ENCODE results near the gene OR4K1.
"Not testable (repeated sequence)": the region's sequence is repeated elsewhere in the genome, so short reads cannot be mapped to it uniquely, and the experiment has no call there.

OR4K1 gene

GRCh38 chr14:19917955-19918518 lies 12.7 kb upstream of the OR4K1 start:
- H3K27ac ChIP-seq (ENCODE audit: insufficient read depth in 1 of 2, low read depth in 1 of 2, low read length in 2 of 2, poor library complexity in 1 of 2, severe bottlenecking in 2 of 2): no peak overlapping the region
- POLR2A ChIA-PET: no interaction called here
- DNase-seq: no peak
- CTCF ChIA-PET: no interaction called here
- WGBS (ENCODE audit: insufficient coverage): no CpG with 5 or more reads among the region's 1 CpG
- H3K4me1 ChIP-seq (ENCODE audit: control extremely low read depth in 1 of 4, control insufficient read depth in 4 of 4, insufficient read depth in 4 of 4, low read length in 3 of 4): no peaks in the 10 kb centered on the region
- no peaks in the 10 kb centered on the region for H3K9me3 ChIP-seq (ENCODE audit: control extremely low read depth in 1 of 5, control insufficient read depth in 4 of 5, insufficient read depth in 2 of 5, low read depth in 1 of 5, low read length in 4 of 5)
- no peaks in the 10 kb centered on the region for H3K27me3 ChIP-seq (replicated peaks in 2 of 5; ENCODE audit: control insufficient read depth in 4 of 5, insufficient read depth in 5 of 5, low read length in 4 of 5)
- no peaks in the 10 kb centered on the region for H3K36me3 ChIP-seq (ENCODE audit: control insufficient read depth in 4 of 4, insufficient read depth in 4 of 4, low read length in 3 of 4)
- H3K4me3 ChIP-seq (ENCODE audit: control insufficient read depth in 1 of 7, extremely low read depth in 1 of 7, insufficient read depth in 4 of 7, low read depth in 2 of 7, low read length in 6 of 7): no peak overlapping the region

- 60% methylated on average over 1 of the region's 4 CpGs for WGBS (ENCODE audit: insufficient coverage)
- no peaks in the 10 kb centered on the region for H3K9me3 ChIP-seq (ENCODE audit: control extremely low read depth in 1 of 5, control insufficient read depth in 4 of 5, insufficient read depth in 2 of 5, low read depth in 1 of 5, low read length in 4 of 5)
- no peak for DNase-seq
- CTCF ChIA-PET: no interaction called here
- H3K4me3 ChIP-seq (ENCODE audit: control insufficient read depth in 1 of 7, extremely low read depth in 1 of 7, insufficient read depth in 4 of 7, low read depth in 2 of 7, low read length in 6 of 7): no peak overlapping the region
- no peaks in the 10 kb centered on the region for H3K36me3 ChIP-seq (ENCODE audit: control insufficient read depth in 4 of 4, insufficient read depth in 4 of 4, low read length in 3 of 4)
- no peak overlapping the region for H3K27ac ChIP-seq (ENCODE audit: insufficient read depth in 1 of 2, low read depth in 1 of 2, low read length in 2 of 2, poor library complexity in 1 of 2, severe bottlenecking in 2 of 2)
- no peaks in the 10 kb centered on the region for H3K4me1 ChIP-seq (ENCODE audit: control extremely low read depth in 1 of 4, control insufficient read depth in 4 of 4, insufficient read depth in 4 of 4, low read length in 3 of 4)
- POLR2A ChIA-PET: no interaction called here
- no peaks in the 10 kb centered on the region for H3K27me3 ChIP-seq (replicated peaks in 2 of 5; ENCODE audit: control insufficient read depth in 4 of 5, insufficient read depth in 5 of 5, low read length in 4 of 5)
Observed at GRCh38 chr14:19918553-19919264, 12.0 kb upstream of the OR4K1 start.

DNA sequence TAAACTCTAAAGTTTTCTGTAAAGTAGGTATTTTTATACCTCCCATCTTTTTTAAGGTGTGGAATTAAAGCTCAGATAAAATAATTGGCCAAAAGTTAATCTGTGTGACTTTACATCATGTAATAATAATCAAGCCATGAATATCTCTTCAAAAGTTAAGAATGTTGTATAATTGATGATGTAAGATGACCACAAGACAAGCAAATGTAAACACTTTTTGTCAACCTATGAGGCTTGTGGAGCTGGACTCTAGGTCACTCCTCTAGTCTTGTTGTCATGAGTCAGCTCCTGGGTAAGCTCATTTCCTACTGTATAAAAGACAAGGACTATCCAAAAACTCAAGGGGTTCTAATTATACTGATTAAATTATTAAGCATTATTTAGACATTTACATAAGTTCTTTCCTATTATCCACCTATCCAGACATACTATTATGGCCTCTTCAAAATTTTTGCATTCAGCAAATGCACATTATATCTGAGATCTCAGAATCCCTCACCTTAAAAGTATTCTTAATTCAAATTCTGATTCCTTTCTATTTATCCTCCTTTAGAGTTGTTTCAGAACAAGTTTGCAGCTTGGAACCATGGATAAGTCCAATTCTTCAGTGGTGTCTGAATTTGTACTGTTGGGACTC lies 10.6 kb upstream of the OR4K1 start, which contains the start of gene OR4K5:
Gene OR4K5, plus strand, starts transcription at position 587 of the 637 bp plus-strand sequence. Its CDS starts 0 bp downstream, at position 587.
- DNase-seq: no peak
- POLR2A ChIA-PET: no interaction called here
- Histone ChIP-seq H3K27me3 (replicated peaks in 2 of 5; ENCODE audit: control insufficient read depth in 4 of 5, insufficient read depth in 5 of 5, low read length in 4 of 5) (no peaks in the 10 kb centered on the region), H3K36me3 (ENCODE audit: control insufficient read depth in 4 of 4, insufficient read depth in 4 of 4, low read length in 3 of 4) (no peaks in the 10 kb centered on the region), H3K9me3 (ENCODE audit: control extremely low read depth in 1 of 5, control insufficient read depth in 4 of 5, insufficient read depth in 2 of 5, low read depth in 1 of 5, low read length in 4 of 5) (no peaks in the 10 kb centered on the region), H3K4me3 (ENCODE audit: control insufficient read depth in 1 of 7, extremely low read depth in 1 of 7, insufficient read depth in 4 of 7, low read depth in 2 of 7, low read length in 6 of 7) (no peak within 1 kb of the TSS), H3K27ac (ENCODE audit: insufficient read depth in 1 of 2, low read depth in 1 of 2, low read length in 2 of 2, poor library complexity in 1 of 2, severe bottlenecking in 2 of 2) (no peak within 1 kb of the TSS), H3K4me1 (ENCODE audit: control extremely low read depth in 1 of 4, control insufficient read depth in 4 of 4, insufficient read depth in 4 of 4, low read length in 3 of 4) (no peaks in the 10 kb centered on the region)
- CTCF ChIA-PET: no interaction called here

DNA sequence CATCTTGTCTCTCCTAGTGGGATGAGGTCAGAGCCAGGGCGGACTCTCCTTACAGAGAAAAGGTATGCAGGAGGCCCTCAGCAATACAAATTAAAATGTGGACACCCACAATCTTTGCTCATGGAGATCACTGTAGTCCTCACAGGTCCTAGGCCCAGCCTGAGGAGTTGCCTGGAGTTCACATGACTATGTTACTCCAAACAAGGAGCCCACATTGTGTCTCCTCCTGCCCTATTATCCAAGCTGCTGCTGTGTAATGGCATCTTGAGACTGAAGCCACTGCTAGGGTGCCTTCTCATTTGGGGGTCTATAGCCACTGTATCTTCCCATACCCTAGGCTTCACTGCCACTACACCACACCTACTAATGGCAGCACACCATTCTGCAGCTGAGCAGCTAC lies 11.0 kb downstream of the OR4K1 start:
- no peaks in the 10 kb centered on the region for H3K4me1 ChIP-seq (ENCODE audit: control extremely low read depth in 1 of 4, control insufficient read depth in 4 of 4, insufficient read depth in 4 of 4, low read length in 3 of 4)
- DNase-seq: no peak
- 80% methylated on average over 1 of the region's 1 CpG for WGBS (ENCODE audit: insufficient coverage)
- peaks cover 0 to 7% (median 0%) of the 10 kb centered on the region in 5 experiments for H3K9me3 ChIP-seq (ENCODE audit: control extremely low read depth in 1 of 5, control insufficient read depth in 4 of 5, insufficient read depth in 2 of 5, low read depth in 1 of 5, low read length in 4 of 5)
- ChIA-PET CTCF (no interaction called here), POLR2A (no interaction called here)
- no peaks in the 10 kb centered on the region for H3K27me3 ChIP-seq (replicated peaks in 2 of 5; ENCODE audit: control insufficient read depth in 4 of 5, insufficient read depth in 5 of 5, low read length in 4 of 5)
- no peak overlapping the region for H3K27ac ChIP-seq (ENCODE audit: insufficient read depth in 1 of 2, low read depth in 1 of 2, low read length in 2 of 2, poor library complexity in 1 of 2, severe bottlenecking in 2 of 2)
- H3K4me3 ChIP-seq (ENCODE audit: control insufficient read depth in 1 of 7, extremely low read depth in 1 of 7, insufficient read depth in 4 of 7, low read depth in 2 of 7, low read length in 6 of 7): no peak overlapping the region
- no peaks in the 10 kb centered on the region for H3K36me3 ChIP-seq (ENCODE audit: control insufficient read depth in 4 of 4, insufficient read depth in 4 of 4, low read length in 3 of 4)

DNA sequence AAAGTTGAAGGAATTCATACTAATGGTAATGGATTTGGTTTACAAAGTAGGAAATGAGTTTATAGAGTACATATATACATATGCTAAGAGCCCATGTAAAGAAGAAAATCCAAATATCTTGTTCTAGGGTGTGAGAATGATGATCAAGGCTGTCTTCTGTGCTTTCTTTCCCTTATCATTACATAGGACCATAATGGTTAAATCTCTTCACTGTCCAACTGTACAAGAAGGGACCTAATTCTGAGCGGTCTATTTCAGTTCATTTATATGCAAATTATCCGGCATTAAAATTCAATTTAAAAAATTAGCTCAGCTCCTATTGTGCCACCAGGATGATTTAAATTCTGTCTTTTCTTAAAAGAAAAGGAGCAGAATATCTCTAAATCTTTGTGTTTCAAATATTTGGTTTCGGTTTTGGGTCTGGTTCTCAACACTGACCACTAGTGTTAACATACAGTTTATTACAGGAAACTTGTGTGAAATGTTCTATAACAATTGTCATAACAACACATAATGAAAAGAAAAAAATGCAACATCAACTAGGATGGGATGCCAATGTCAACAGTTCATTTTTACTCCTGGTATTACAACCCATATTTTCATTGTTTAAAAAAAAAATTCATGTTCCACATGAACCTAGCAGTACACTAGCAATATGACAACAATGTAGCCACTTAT lies 16.8 kb downstream of the OR4K1 start:
- Histone ChIP-seq H3K4me1 (ENCODE audit: control extremely low read depth in 1 of 4, control insufficient read depth in 4 of 4, insufficient read depth in 4 of 4, low read length in 3 of 4) (no peaks in the 10 kb centered on the region), H3K27ac (ENCODE audit: insufficient read depth in 1 of 2, low read depth in 1 of 2, low read length in 2 of 2, poor library complexity in 1 of 2, severe bottlenecking in 2 of 2) (no peak overlapping the region), H3K4me3 (ENCODE audit: control insufficient read depth in 1 of 7, extremely low read depth in 1 of 7, insufficient read depth in 4 of 7, low read depth in 2 of 7, low read length in 6 of 7) (no peak overlapping the region), H3K27me3 (replicated peaks in 2 of 5; ENCODE audit: control insufficient read depth in 4 of 5, insufficient read depth in 5 of 5, low read length in 4 of 5) (no peaks in the 10 kb centered on the region), H3K36me3 (ENCODE audit: control insufficient read depth in 4 of 4, insufficient read depth in 4 of 4, low read length in 3 of 4) (no peaks in the 10 kb centered on the region), H3K9me3 (ENCODE audit: control extremely low read depth in 1 of 5, control insufficient read depth in 4 of 5, insufficient read depth in 2 of 5, low read depth in 1 of 5, low read length in 4 of 5) (no peaks in the 10 kb centered on the region)
- DNase-seq: no peak
- WGBS (ENCODE audit: insufficient coverage): no CpG with 5 or more reads among the region's 3 CpGs
- POLR2A ChIA-PET: no interaction called here
- CTCF ChIA-PET: no interaction called here

DNA sequence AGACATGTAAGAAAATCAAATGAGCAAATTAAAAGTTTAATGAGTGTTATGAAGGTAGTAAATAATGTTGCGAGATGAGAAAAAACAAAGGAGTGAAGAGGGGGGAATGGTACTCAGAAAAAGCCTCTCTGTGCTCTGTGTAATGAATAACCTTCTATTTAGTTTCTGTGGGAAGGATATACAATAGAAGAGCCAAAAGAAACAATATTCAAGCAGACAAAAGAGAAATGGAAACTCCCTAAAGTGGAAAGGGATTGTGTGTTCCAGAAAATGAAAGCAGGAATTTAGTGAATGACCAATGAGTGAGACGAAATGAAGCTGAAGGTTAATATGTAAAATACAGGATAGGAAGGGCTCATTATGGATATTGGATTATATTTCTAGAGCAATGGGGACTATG lies 18.5 kb downstream of the OR4K1 start:
- CTCF ChIA-PET: no interaction called here
- Histone ChIP-seq H3K4me3 (ENCODE audit: control insufficient read depth in 1 of 7, extremely low read depth in 1 of 7, insufficient read depth in 4 of 7, low read depth in 2 of 7, low read length in 6 of 7) (no peak overlapping the region), H3K4me1 (ENCODE audit: control extremely low read depth in 1 of 4, control insufficient read depth in 4 of 4, insufficient read depth in 4 of 4, low read length in 3 of 4) (no peaks in the 10 kb centered on the region), H3K9me3 (ENCODE audit: control extremely low read depth in 1 of 5, control insufficient read depth in 4 of 5, insufficient read depth in 2 of 5, low read depth in 1 of 5, low read length in 4 of 5) (no peaks in the 10 kb centered on the region), H3K27me3 (replicated peaks in 2 of 5; ENCODE audit: control insufficient read depth in 4 of 5, insufficient read depth in 5 of 5, low read length in 4 of 5) (no peaks in the 10 kb centered on the region), H3K27ac (ENCODE audit: insufficient read depth in 1 of 2, low read depth in 1 of 2, low read length in 2 of 2, poor library complexity in 1 of 2, severe bottlenecking in 2 of 2) (no peak overlapping the region), H3K36me3 (ENCODE audit: control insufficient read depth in 4 of 4, insufficient read depth in 4 of 4, low read length in 3 of 4) (no peaks in the 10 kb centered on the region)
- POLR2A ChIA-PET: no interaction called here
- DNase-seq: no peak
- WGBS (ENCODE audit: insufficient coverage): 94% methylated on average over 2 of the region's 2 CpGs

DNA sequence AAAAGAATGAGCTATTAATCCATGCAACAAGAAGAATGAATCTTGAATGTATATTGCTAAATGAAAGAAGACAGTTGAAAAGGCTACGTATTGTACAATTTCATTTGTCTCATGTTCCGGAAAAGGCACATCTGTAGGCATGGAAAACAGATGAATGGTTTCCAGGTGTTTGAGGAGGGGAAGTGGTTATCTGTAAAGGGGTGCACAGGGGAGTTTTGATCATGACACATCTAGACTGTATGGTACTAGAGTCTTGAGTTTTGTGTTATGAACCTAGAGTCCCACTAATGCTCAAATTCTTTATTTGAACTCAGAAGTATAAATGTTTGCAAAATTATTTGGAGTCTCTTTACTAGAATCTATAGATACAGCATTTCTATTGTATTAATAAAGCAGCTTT lies 39.0 kb downstream of the OR4K1 start:
- WGBS (ENCODE audit: insufficient coverage): 77% methylated on average over 2 of the region's 2 CpGs
- H3K27ac ChIP-seq (ENCODE audit: insufficient read depth in 1 of 2, low read depth in 1 of 2, low read length in 2 of 2, poor library complexity in 1 of 2, severe bottlenecking in 2 of 2); H3K4me1 ChIP-seq (ENCODE audit: control extremely low read depth in 1 of 4, control insufficient read depth in 4 of 4, insufficient read depth in 4 of 4, low read length in 3 of 4); CTCF ChIA-PET; H3K27me3 ChIP-seq (replicated peaks in 2 of 5; ENCODE audit: control insufficient read depth in 4 of 5, insufficient read depth in 5 of 5, low read length in 4 of 5); DNase-seq; H3K4me3 ChIP-seq (ENCODE audit: control insufficient read depth in 1 of 7, extremely low read depth in 1 of 7, insufficient read depth in 4 of 7, low read depth in 2 of 7, low read length in 6 of 7); POLR2A ChIA-PET; H3K36me3 ChIP-seq (ENCODE audit: control insufficient read depth in 4 of 4, insufficient read depth in 4 of 4, low read length in 3 of 4); H3K9me3 ChIP-seq (ENCODE audit: control extremely low read depth in 1 of 5, control insufficient read depth in 4 of 5, insufficient read depth in 2 of 5, low read depth in 1 of 5, low read length in 4 of 5): not testable (repeated sequence)

All from common myeloid progenitor, CD34-positive (primary cell).